WTC11 (cell line): ENCODE data around the gene PTPRN2. TPM values are rescaled to one million over a fixed set of nuclear protein-coding genes. Genes with fewer than 3 reads are reported as not detected.

Experiments used
- ATAC-seq: fragments of 200-7000 bp; cut with Tn5 transposase; 2 replicates; pipeline ENCODE4 v1.10.0; 2021; ENCODE audit warnings: mild to moderate bottlenecking, moderate library complexity
- CTCF ChIA-PET: fragments of 300-600 bp; sonication (Branson Sonifier 250); formaldehyde crosslinking; loops from one replicate; lab custom pipeline; 2021; ENCODE audit warnings: antibody characterized with exemption; lab: Charles Lee
- POLR2A ChIA-PET: fragments of 350-600 bp; sonication (Branson Sonifier 250); formaldehyde crosslinking; loops from one replicate; lab custom pipeline; 2021; ENCODE audit warnings: antibody characterized with exemption; lab: Charles Lee
- DNase-seq: peaks from one replicate; pipeline ENCODE4 v3.0.0; 2021; ENCODE audit warnings: low spot score
- H3K27ac Mint-ChIP-seq: 2 replicates; pipeline ENCODE4 v1.8.0; 2021; ENCODE audit warnings: mixed read lengths
- H3K27me3 Mint-ChIP-seq: 2 replicates; pipeline ENCODE4 v1.8.0; 2021; ENCODE audit warnings: low read depth, mild to moderate bottlenecking, moderate library complexity, mixed read lengths
- H3K36me3 Mint-ChIP-seq: 2 replicates; pipeline ENCODE4 v1.8.0; 2021; ENCODE audit warnings: mixed read lengths
- H3K4me1 Mint-ChIP-seq: 2 replicates; pipeline ENCODE4 v1.8.0; 2022; ENCODE audit warnings: mixed read lengths
- H3K4me3 Mint-ChIP-seq: 2 replicates; pipeline ENCODE4 v1.8.0; 2021; ENCODE audit warnings: mild to moderate bottlenecking, moderate library complexity, mixed read lengths
- H3K9me3 Mint-ChIP-seq: 2 replicates; pipeline ENCODE4 v1.8.0; 2021; ENCODE audit warnings: mixed read lengths
- ARID4B ChIP-seq: sonication (generic); formaldehyde crosslinking; IDR thresholded peaks from 2 replicates; pipeline ENCODE4 v1.8.0; 2023; ENCODE audit warnings: missing genetic modification reagents, mild to moderate bottlenecking, borderline replicate concordance
- ATF2 ChIP-seq: sonication (generic); formaldehyde crosslinking; IDR thresholded peaks from 2 replicates; pipeline ENCODE4 v1.8.1; 2022; ENCODE audit warnings: low read depth, missing genetic modification reagents, borderline replicate concordance
- ATF6 ChIP-seq: sonication (generic); formaldehyde crosslinking; IDR thresholded peaks from 2 replicates; pipeline ENCODE4 v1.8.1; 2023; ENCODE audit warnings: mild to moderate bottlenecking, missing genetic modification reagents
- CDX4 ChIP-seq: fragments of 250-450 bp; sonication (Bioruptor Pico); IDR thresholded peaks from 2 replicates; pipeline ENCODE4 v1.9.0; 2021; ENCODE audit warnings: moderate library complexity, mild to moderate bottlenecking, inconsistent platforms, borderline replicate concordance
- CTCF ChIP-seq: fragments of 200-600 bp; IDR thresholded peaks from 2 replicates; pipeline ENCODE4 v1.8.0; 2022; ENCODE audit warnings: antibody characterized with exemption
- IRF2 ChIP-seq: sonication (generic); formaldehyde crosslinking; IDR thresholded peaks from 2 replicates; pipeline ENCODE4 v1.8.0; 2022; ENCODE audit warnings: low read depth, missing genetic modification reagents, borderline replicate concordance
- JAZF1 ChIP-seq: fragments of 250-450 bp; sonication (Bioruptor Pico); IDR thresholded peaks from 2 replicates; pipeline ENCODE4 v1.9.0; 2021; ENCODE audit warnings: moderate library complexity, mild to moderate bottlenecking, inconsistent platforms
- NFATC4 ChIP-seq: fragments of 250-450 bp; sonication (Bioruptor Pico); IDR thresholded peaks from 2 replicates; pipeline ENCODE4 v1.9.0; 2021; ENCODE audit warnings: mild to moderate bottlenecking
- NFYB ChIP-seq: sonication (generic); formaldehyde crosslinking; conservative IDR thresholded peaks from 2 replicates; pipeline ENCODE4 v1.8.0; 2022; ENCODE audit warnings: low read depth, missing genetic modification reagents
- TEAD4 ChIP-seq: sonication (generic); formaldehyde crosslinking; IDR thresholded peaks from 2 replicates; pipeline ENCODE4 v1.8.0; 2022; ENCODE audit warnings: mild to moderate bottlenecking, missing genetic modification reagents
- USF1 ChIP-seq: sonication (generic); formaldehyde crosslinking; IDR thresholded peaks from 2 replicates; pipeline ENCODE4 v1.8.0; 2022; ENCODE audit warnings: mild to moderate bottlenecking, missing genetic modification reagents
- USF2 ChIP-seq: sonication (generic); formaldehyde crosslinking; IDR thresholded peaks from 2 replicates; pipeline ENCODE4 v1.8.1; 2023; ENCODE audit warnings: mild to moderate bottlenecking, missing genetic modification reagents, moderate library complexity
- ZNF317 ChIP-seq: sonication (generic); formaldehyde crosslinking; IDR thresholded peaks from 2 replicates; pipeline ENCODE4 v1.8.1; 2023; ENCODE audit warnings: low read depth, mild to moderate bottlenecking, moderate library complexity, missing genetic modification reagents, borderline replicate concordance
- ZNF416 ChIP-seq: fragments of 250-450 bp; sonication (Bioruptor Pico); IDR thresholded peaks from 2 replicates; pipeline ENCODE4 v1.9.0; 2021; ENCODE audit warnings: mild to moderate bottlenecking, inconsistent platforms
- total RNA-seq: library from RNA; stranded (reverse); gene quantifications from 3 replicates; pipeline ENCODE4 v1.2.3, GENCODE V29; 2021

Gene PTPRN2
- total RNA-seq, 1 experiment from 2014 or later, result 4.7 TPM

- Mint-ChIP-seq H3K4me1 (peaks cover 20% of the 10 kb centered on the region), H3K27me3 (no peaks in the 10 kb centered on the region), H3K27ac (peak overlapping the region; percentile 47; the same call in 1 of the 2 replicates), H3K9me3 (no peaks in the 10 kb centered on the region), H3K4me3 (no peak overlapping the region), H3K36me3 (peaks cover 21% of the 10 kb centered on the region; the same call in 1 of the 2 replicates)
- ATAC-seq, result no peak
- ChIA-PET CTCF (no interaction called here), POLR2A (no interaction called here)
- TF ChIP-seq IRF2 (CRISPR knock-in tag) (no peak), NFATC4 (CRISPR knock-in tag) (no peak), JAZF1 (no peak), CDX4 (CRISPR knock-in tag) (no peak), NFYB (CRISPR knock-in tag) (no peak), ATF6 (CRISPR knock-in tag) (no peak), ZNF416 (CRISPR knock-in tag) (no peak), ZNF317 (CRISPR knock-in tag) (no peak), CTCF (no peak), USF1 (CRISPR knock-in tag) (no peak), USF2 (CRISPR knock-in tag) (no peak)
- no peak for DNase-seq
Observed at GRCh38 chr7:158611541-158611940, 23.9 kb upstream of the PTPRN2 start.

GRCh38 chr7:158609313-158609974 lies 21.8 kb upstream of the PTPRN2 start:
- ChIA-PET POLR2A (no interaction called here), CTCF (no interaction called here)

More at GRCh38 chr7:158609313-158609974, 21.8 kb upstream of the PTPRN2 start:
- TF ChIP-seq ATF2 (CRISPR knock-in tag) (no peak), CDX4 (CRISPR knock-in tag) (no peak), TEAD4 (CRISPR knock-in tag) (no peak), ARID4B (CRISPR knock-in tag) (no peak)
- TF ChIP-seq, all 79 proteins: peak for 0
- ATAC-seq, result no peak
- Mint-ChIP-seq H3K4me1 (peaks cover 9% of the 10 kb centered on the region), H3K4me3 (no peak overlapping the region), H3K27ac (no peak overlapping the region; the same call in 1 of the 2 replicates), H3K9me3 (no peaks in the 10 kb centered on the region), H3K36me3 (peaks cover 21% of the 10 kb centered on the region; the same call in 1 of the 2 replicates), H3K27me3 (no peaks in the 10 kb centered on the region)
- DNase-seq, result no peak
